NB4 (cell line): ENCODE data around the gene CCL2.

ENCODE experiments used
- POLR2A ChIP-seq: IDR thresholded peaks from 2 replicates; pipeline ENCODE4 v1.6.1; 2011; ENCODE audit warnings: mild to moderate bottlenecking; ENCODE audit not compliant: insufficient read length; ENCODE audit errors: extremely low read depth
- TF ChIP-seq, protein P1 (sequence below): IDR thresholded peaks from one replicate; pipeline ENCODE4 v1.5.1; 2012; ENCODE audit warnings: low read depth, low read length

DNA sequence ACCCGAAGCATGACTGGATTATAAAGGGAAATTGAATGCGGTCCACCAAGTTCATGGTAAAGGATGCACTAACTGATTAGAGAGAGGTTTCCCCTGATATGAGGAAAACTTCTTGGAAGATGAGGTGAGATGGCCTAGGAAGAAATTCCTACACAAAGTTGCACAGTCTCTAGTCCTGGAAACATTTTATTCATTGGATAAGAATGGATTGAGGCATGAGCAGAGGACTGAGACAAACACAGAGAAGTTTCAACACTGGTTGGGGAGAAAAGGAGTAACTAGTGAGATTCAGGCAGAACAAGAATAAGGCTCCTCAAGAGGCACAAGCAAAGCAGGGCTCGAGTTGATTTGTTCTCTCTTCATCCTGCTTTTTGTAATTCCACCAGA is 2.0 kb upstream of the CCL2 start:
- TF ChIP-seq, protein P1, sequence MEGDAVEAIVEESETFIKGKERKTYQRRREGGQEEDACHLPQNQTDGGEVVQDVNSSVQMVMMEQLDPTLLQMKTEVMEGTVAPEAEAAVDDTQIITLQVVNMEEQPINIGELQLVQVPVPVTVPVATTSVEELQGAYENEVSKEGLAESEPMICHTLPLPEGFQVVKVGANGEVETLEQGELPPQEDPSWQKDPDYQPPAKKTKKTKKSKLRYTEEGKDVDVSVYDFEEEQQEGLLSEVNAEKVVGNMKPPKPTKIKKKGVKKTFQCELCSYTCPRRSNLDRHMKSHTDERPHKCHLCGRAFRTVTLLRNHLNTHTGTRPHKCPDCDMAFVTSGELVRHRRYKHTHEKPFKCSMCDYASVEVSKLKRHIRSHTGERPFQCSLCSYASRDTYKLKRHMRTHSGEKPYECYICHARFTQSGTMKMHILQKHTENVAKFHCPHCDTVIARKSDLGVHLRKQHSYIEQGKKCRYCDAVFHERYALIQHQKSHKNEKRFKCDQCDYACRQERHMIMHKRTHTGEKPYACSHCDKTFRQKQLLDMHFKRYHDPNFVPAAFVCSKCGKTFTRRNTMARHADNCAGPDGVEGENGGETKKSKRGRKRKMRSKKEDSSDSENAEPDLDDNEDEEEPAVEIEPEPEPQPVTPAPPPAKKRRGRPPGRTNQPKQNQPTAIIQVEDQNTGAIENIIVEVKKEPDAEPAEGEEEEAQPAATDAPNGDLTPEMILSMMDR, result no peak
- no peak for TF ChIP-seq POLR2A
